Inflammatory macrophage treated with lipopolysaccharide for 4 hours (primary cell): ENCODE results near the gene SWAP70.

Experiments
- DNase-seq: peaks from one replicate; pipeline ENCODE4 v3.0.0-alpha.2; 2020

The SWAP70 gene

GRCh38 chr11:9755561-9756185, 91.8 kb downstream of the SWAP70 start:
- DNase-seq: no peak

GRCh38 chr11:9756461-9756860, 92.6 kb downstream of the SWAP70 start:
- no peak for DNase-seq

- no peak for DNase-seq
Measured at GRCh38 chr11:9756878-9757277, 93.0 kb downstream of the SWAP70 start.

- DNase-seq: peak; percentile 87
Measured at GRCh38 chr11:9757809-9758636, 94.1 kb downstream of the SWAP70 start.

- DNase-seq: peak; percentile 59
Measured at GRCh38 chr11:9758637-9759518, 95.0 kb downstream of the SWAP70 start.

- peak; percentile 95 for DNase-seq
Measured at GRCh38 chr11:9759519-9760192, 95.8 kb downstream of the SWAP70 start.

- no peak for DNase-seq
Measured at GRCh38 chr11:9760193-9760575, 96.3 kb downstream of the SWAP70 start.

- DNase-seq: no peak
Measured at GRCh38 chr11:9761441-9761945, 97.6 kb downstream of the SWAP70 start.

GRCh38 chr11:9762531-9762930, 98.7 kb downstream of the SWAP70 start:
- no peak for DNase-seq

GRCh38 chr11:9763301-9763700, 99.4 kb downstream of the SWAP70 start:
- DNase-seq: no peak

- DNase-seq: no peak
Measured at GRCh38 chr11:9765320-9766101, 101.6 kb downstream of the SWAP70 start.

GRCh38 chr11:9769621-9770020, 105.7 kb downstream of the SWAP70 start:
- DNase-seq: no peak

GRCh38 chr11:9771071-9771511, 107.2 kb downstream of the SWAP70 start:
- DNase-seq: no peak

GRCh38 chr11:9772218-9772617, 108.3 kb downstream of the SWAP70 start:
- DNase-seq: no peak

GRCh38 chr11:9773524-9773923, 109.6 kb downstream of the SWAP70 start:
- no peak for DNase-seq

GRCh38 chr11:9774109-9774508, 110.2 kb downstream of the SWAP70 start:
- no peak for DNase-seq

GRCh38 chr11:9774591-9775397, 110.9 kb downstream of the SWAP70 start:
- DNase-seq: no peak

- DNase-seq: no peak
Measured at GRCh38 chr11:9775398-9775779, 111.5 kb downstream of the SWAP70 start.

- DNase-seq: no peak
Measured at GRCh38 chr11:9776203-9776602, 112.3 kb downstream of the SWAP70 start.

- no peak for DNase-seq
Measured at GRCh38 chr11:9777066-9777465, 113.2 kb downstream of the SWAP70 start.

GRCh38 chr11:9777525-9777924, 113.6 kb downstream of the SWAP70 start:
- no peak for DNase-seq
